Measurements from ENCODE around the gene A3GALT2.

A3GALT2 gene

GRCh38 chr1:33270379-33270778 lies 50.5 kb downstream of the A3GALT2 start:
- no peak for DNase-seq

GRCh38 chr1:33269621-33270020 lies 51.3 kb downstream of the A3GALT2 start:
- no peak for DNase-seq

DNA sequence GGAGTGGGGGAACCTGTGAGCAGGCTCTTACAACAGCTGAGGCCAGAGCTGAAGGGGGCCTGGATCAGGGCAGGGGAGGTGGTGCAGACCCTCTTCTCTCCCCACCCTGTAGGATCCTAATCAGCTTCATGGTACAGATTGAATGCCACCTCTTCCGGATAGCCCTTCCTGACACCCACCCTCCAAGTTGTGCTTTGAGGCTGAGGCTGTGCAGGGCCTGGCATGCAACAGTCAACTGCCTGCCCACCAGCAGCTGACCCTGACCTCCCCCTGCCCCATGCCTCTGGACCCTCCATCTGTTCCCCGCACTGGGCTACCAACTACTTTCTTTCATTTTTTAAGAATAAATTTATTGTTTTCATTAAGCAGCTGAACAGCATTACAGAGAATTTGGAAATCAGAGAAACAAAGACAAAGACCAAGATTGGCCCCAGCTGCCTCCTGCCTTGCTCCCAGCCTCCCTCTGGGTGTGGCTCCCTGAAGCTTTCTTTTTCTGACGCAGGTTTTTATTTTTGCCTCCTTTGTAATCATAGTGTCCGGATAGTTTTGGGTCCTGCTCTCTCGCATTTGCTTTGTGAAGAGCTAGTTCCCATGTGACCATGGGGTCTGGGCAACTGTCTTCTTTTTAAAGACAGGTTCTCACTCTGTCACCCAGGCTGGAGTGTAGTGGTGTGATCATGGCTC lies 51.8 kb downstream of the A3GALT2 start:
- no peak for DNase-seq

- no peak for DNase-seq
These were observed 52.4 kb downstream of the A3GALT2 start for GRCh38 chr1:33268457-33268856.

- DNase-seq = no peak
These were observed 53.3 kb downstream of the A3GALT2 start for GRCh38 chr1:33267468-33268205.

- DNase-seq = no peak
These were observed 54.1 kb downstream of the A3GALT2 start for GRCh38 chr1:33266766-33267165.

GRCh38 chr1:33265780-33266605 lies 54.9 kb downstream of the A3GALT2 start:
- DNase-seq = no peak

GRCh38 chr1:33263890-33264504 lies 56.9 kb downstream of the A3GALT2 start:
- DNase-seq = no peak

GRCh38 chr1:33261344-33261743 lies 59.6 kb downstream of the A3GALT2 start:
- no peak for DNase-seq

GRCh38 chr1:33260439-33260838 lies 60.5 kb downstream of the A3GALT2 start:
- no peak for DNase-seq

DNA sequence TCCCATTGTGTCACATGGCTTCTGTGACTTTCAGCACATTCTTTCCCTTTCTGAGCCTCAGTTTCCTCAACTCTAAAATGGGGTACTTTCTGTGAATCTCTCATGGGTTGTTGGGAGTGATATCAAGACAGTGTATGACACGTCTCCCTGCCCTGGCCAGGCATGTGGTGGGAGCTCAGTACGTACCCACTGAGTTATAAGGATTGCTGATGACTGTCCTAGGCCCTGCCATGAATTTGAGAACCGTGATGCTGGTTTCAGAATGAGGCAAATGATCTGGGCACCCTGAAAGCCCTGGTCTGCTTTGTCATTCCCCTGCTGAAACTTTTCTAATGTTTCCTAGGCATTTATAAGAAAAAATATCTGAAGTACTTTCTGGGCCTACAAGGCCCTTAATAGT lies 61.0 kb downstream of the A3GALT2 start:
- DNase-seq = no peak

DNA sequence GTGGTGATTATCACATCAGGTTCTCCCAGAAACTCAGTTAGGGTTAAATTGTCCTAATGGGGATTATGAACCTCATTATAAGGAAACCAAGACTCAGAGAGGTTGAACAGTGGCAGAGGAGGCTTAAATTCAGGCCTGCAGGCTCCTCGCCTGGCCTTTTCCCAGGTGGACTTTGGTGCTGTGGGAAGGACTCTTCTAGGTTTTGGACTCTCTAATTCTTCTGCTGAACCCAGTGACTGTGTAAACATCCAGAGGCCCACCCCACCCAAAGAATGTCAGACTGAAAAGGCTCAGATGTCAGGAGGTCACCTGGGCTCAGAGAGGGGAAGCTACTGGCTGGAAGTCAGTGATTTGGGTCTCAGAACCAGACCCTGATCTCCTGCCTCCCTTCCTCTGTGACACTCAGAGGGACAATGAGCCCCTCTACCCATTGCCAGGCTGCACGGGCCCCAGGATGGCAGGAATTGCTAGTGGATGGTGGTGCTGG lies 62.1 kb downstream of the A3GALT2 start:
- DNase-seq = no peak

DNA sequence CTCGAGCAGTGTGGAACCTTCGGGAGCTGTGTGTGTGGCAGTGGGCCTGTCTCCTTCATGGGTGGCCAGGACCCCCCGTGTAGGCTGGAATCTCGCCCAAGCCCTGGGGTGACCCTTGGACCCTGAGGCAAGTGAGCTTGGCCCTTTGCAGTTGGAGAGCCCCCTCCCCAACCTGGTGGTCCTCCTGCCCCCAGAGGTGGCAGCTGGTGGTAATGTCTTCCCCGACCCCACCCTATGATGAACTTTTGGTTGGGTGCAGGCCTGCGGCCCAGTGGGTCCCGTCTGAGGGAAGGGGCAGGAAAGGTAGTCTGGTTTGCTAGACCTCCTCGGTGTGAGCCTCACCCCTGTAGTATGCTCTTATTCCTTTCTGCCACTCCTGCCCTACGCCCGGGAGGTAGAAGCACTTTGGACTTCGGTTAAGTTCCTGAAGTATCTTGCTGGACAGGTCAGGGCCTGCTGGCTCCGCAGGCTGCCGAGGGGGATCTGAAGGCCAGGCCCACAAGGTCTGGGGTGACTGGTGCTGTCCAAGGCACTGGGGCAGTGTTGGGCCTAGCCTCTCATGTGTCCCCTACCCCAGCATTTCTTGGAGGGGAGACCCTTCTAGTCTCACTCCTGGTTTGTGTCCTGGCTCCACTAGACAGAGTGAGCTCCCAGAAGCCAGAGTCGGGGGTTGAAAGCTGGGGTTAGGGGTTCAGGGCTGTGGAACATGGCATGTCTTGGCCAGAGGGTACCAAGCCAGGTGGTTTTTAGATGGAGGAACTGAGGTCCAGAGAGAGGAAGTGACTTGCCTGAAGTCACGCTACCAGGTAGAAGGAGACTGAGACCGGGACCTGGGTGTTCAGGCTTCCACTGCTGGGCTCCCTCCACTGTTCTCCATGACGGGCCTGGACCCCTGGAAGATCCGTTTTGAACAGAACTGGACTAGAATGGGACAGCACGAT lies 62.9 kb downstream of the A3GALT2 start:
- DNase-seq = no peak

- DNase-seq = no peak
These were observed 63.6 kb downstream of the A3GALT2 start for GRCh38 chr1:33257207-33257771.

Data from hippocampal formation (tissue), 2 donors.